ENCODE results near the gene ACOXL. TPM values are rescaled to one million over a fixed set of nuclear protein-coding genes. Genes with fewer than 3 reads are reported as not detected.

The ACOXL gene
- total RNA-seq, 5 donors from 2014 or later (not counting 1 experiment from before 2014, with no cell fraction given), result 0.10 TPM; not detected in 4

GRCh38 chr2:111037128-111037527 lies 304.8 kb downstream of the ACOXL start:
- ChIA-PET POLR2A (no interaction called here), CTCF (no interaction called here)
- no CpG with 5 or more reads among the region's 3 CpGs for WGBS (ENCODE audit: insufficient coverage)
- peaks cover 0 to 29% of the 10 kb centered on the region in 2 experiments for H3K27me3 ChIP-seq (replicated peaks in 1 of 2; ENCODE audit: control insufficient read depth in 2 of 2, extremely low read depth in 1 of 2, insufficient read depth in 2 of 2, low read length in 1 of 2)
- ATAC-seq (replicated peaks in 1 of 4), result no peak
- H3K27me3 Mint-ChIP-seq, result peaks cover 0 to 39% of the 10 kb centered on the region in 2 donors
- H3K4me1 ChIP-seq (ENCODE audit: control insufficient read depth in 1 of 2, extremely low read depth in 1 of 2, insufficient read depth in 2 of 2, low read length in 2 of 2), result peaks cover 0 to 9% of the 10 kb centered on the region in 2 experiments
- H3K36me3 Mint-ChIP-seq, result no peaks in the 10 kb centered on the region
- no peaks in the 10 kb centered on the region for H3K36me3 ChIP-seq (ENCODE audit: control insufficient read depth in 2 of 2, extremely low read depth in 1 of 2, insufficient read depth in 1 of 2, low read length in 1 of 2)
- DNase-seq, result no peak
- H3K27ac ChIP-seq (ENCODE audit: low read length), result no peak overlapping the region
- no peak overlapping the region for H3K4me3 Mint-ChIP-seq
- peaks cover 0 to 4% (median 2%) of the 10 kb centered on the region in 3 donors for H3K4me1 Mint-ChIP-seq
- H3K27ac Mint-ChIP-seq, result no peak overlapping the region
- H3K4me3 ChIP-seq (ENCODE audit: control insufficient read depth in 1 of 2, extremely low read depth in 1 of 2, low read length in 1 of 2), result no peak overlapping the region
- no peaks in the 10 kb centered on the region for H3K9me3 Mint-ChIP-seq
- no peaks in the 10 kb centered on the region for H3K9me3 ChIP-seq

- Histone ChIP-seq H3K4me3 (ENCODE audit: control insufficient read depth in 1 of 2, extremely low read depth in 1 of 2, low read length in 1 of 2) (no peak overlapping the region), H3K9me3 (no peaks in the 10 kb centered on the region), H3K4me1 (ENCODE audit: control insufficient read depth in 1 of 2, extremely low read depth in 1 of 2, insufficient read depth in 2 of 2, low read length in 2 of 2) (peaks cover 14 to 15% of the 10 kb centered on the region in 2 experiments), H3K36me3 (ENCODE audit: control insufficient read depth in 2 of 2, extremely low read depth in 1 of 2, insufficient read depth in 1 of 2, low read length in 1 of 2) (no peaks in the 10 kb centered on the region), H3K27me3 (replicated peaks in 1 of 2; ENCODE audit: control insufficient read depth in 2 of 2, extremely low read depth in 1 of 2, insufficient read depth in 2 of 2, low read length in 1 of 2) (peaks cover 0 to 32% of the 10 kb centered on the region in 2 experiments), H3K27ac (ENCODE audit: low read length) (no peak overlapping the region)
- no peak for ATAC-seq (replicated peaks in 1 of 4)
- DNase-seq, result no peak
- Mint-ChIP-seq H3K9me3 (no peaks in the 10 kb centered on the region), H3K36me3 (no peaks in the 10 kb centered on the region), H3K27ac (no peak overlapping the region), H3K27me3 (peaks cover 0 to 31% of the 10 kb centered on the region in 2 donors), H3K4me1 (peaks cover 9 to 17% (median 13%) of the 10 kb centered on the region in 3 donors), H3K4me3 (no peak overlapping the region)
- 77% methylated on average over 3 of the region's 5 CpGs for WGBS (ENCODE audit: insufficient coverage)
- ChIA-PET CTCF (no interaction called here), POLR2A (interaction anchor here in 1 of 2 donors (0.6 kb wide), 1 partner anchor 10 kb away, joined by 3 read pairs; no protein-coding TSS in a partner anchor)
These were observed 307.4 kb downstream of the ACOXL start for GRCh38 chr2:111039628-111040383.

- no peak overlapping the region for H3K4me3 Mint-ChIP-seq
- ChIA-PET POLR2A (no interaction called here), CTCF (no interaction called here)
- no peak for DNase-seq
- no peaks in the 10 kb centered on the region for H3K9me3 Mint-ChIP-seq
- no peaks in the 10 kb centered on the region for H3K36me3 ChIP-seq (ENCODE audit: control insufficient read depth in 2 of 2, extremely low read depth in 1 of 2, insufficient read depth in 1 of 2, low read length in 1 of 2)
- peaks cover 0 to 21% of the 10 kb centered on the region in 2 donors for H3K27me3 Mint-ChIP-seq
- peaks cover 14 to 19% of the 10 kb centered on the region in 2 experiments for H3K4me1 ChIP-seq (ENCODE audit: control insufficient read depth in 1 of 2, extremely low read depth in 1 of 2, insufficient read depth in 2 of 2, low read length in 2 of 2)
- H3K4me3 ChIP-seq (ENCODE audit: control insufficient read depth in 1 of 2, extremely low read depth in 1 of 2, low read length in 1 of 2), result no peak overlapping the region
- no peaks in the 10 kb centered on the region for H3K36me3 Mint-ChIP-seq
- H3K4me1 Mint-ChIP-seq, result peaks cover 11 to 17% (median 13%) of the 10 kb centered on the region in 3 donors
- H3K27ac Mint-ChIP-seq, result no peak overlapping the region
- H3K27ac ChIP-seq (ENCODE audit: low read length), result no peak overlapping the region
- no peak for ATAC-seq (replicated peaks in 1 of 4)
- H3K9me3 ChIP-seq, result no peaks in the 10 kb centered on the region
- WGBS (ENCODE audit: insufficient coverage), result 88% methylated on average over 10 of the region's 12 CpGs
- peaks cover 0 to 25% of the 10 kb centered on the region in 2 experiments for H3K27me3 ChIP-seq (replicated peaks in 1 of 2; ENCODE audit: control insufficient read depth in 2 of 2, extremely low read depth in 1 of 2, insufficient read depth in 2 of 2, low read length in 1 of 2)
These were observed 309.2 kb downstream of the ACOXL start for GRCh38 chr2:111041398-111042202.

- DNase-seq (no peak), ATAC-seq (replicated peaks in 1 of 4) (no peak)
- ChIA-PET CTCF (no interaction called here), POLR2A (no interaction called here)
- Histone ChIP-seq H3K4me1 (ENCODE audit: control insufficient read depth in 1 of 2, extremely low read depth in 1 of 2, insufficient read depth in 2 of 2, low read length in 2 of 2) (peaks cover 14 to 19% of the 10 kb centered on the region in 2 experiments), H3K9me3 (no peaks in the 10 kb centered on the region), H3K4me3 (ENCODE audit: control insufficient read depth in 1 of 2, extremely low read depth in 1 of 2, low read length in 1 of 2) (no peak overlapping the region), H3K27me3 (replicated peaks in 1 of 2; ENCODE audit: control insufficient read depth in 2 of 2, extremely low read depth in 1 of 2, insufficient read depth in 2 of 2, low read length in 1 of 2) (peaks cover 0 to 25% of the 10 kb centered on the region in 2 experiments), H3K27ac (ENCODE audit: low read length) (no peak overlapping the region), H3K36me3 (ENCODE audit: control insufficient read depth in 2 of 2, extremely low read depth in 1 of 2, insufficient read depth in 1 of 2, low read length in 1 of 2) (no peaks in the 10 kb centered on the region)
- H3K4me1 Mint-ChIP-seq, result peaks cover 10 to 17% (median 11%) of the 10 kb centered on the region in 3 donors
- peak overlapping the region in 1 of 3 donors; percentile 26 for H3K4me3 Mint-ChIP-seq
- H3K9me3 Mint-ChIP-seq, result no peaks in the 10 kb centered on the region
- H3K27ac Mint-ChIP-seq, result no peak overlapping the region
- H3K36me3 Mint-ChIP-seq, result no peaks in the 10 kb centered on the region
- H3K27me3 Mint-ChIP-seq, result peaks cover 0 to 15% of the 10 kb centered on the region in 2 donors
- 89% methylated on average over 5 of the region's 6 CpGs for WGBS (ENCODE audit: insufficient coverage)
These were observed 309.9 kb downstream of the ACOXL start for GRCh38 chr2:111042261-111042660.

GRCh38 chr2:111042772-111043771 lies 310.7 kb downstream of the ACOXL start:
- ChIA-PET POLR2A (no interaction called here), CTCF (no interaction called here)
- no peak overlapping the region for H3K27ac ChIP-seq (ENCODE audit: low read length)
- Mint-ChIP-seq H3K9me3 (no peaks in the 10 kb centered on the region), H3K4me1 (peaks cover 10 to 17% (median 11%) of the 10 kb centered on the region in 3 donors), H3K27ac (no peak overlapping the region), H3K27me3 (peaks cover 0 to 15% of the 10 kb centered on the region in 2 donors), H3K36me3 (no peaks in the 10 kb centered on the region), H3K4me3 (peak overlapping the region in 1 of 3 donors; percentile 26)
- no peaks in the 10 kb centered on the region for H3K9me3 ChIP-seq
- peak in 3 of 4 experiments; percentile 10 to 61 (median 27) for ATAC-seq (replicated peaks in 1 of 4)
- DNase-seq, result peak in 1 of 35 experiments; percentile 14
- WGBS (ENCODE audit: insufficient coverage), result 58% methylated on average over 15 of the region's 20 CpGs
- H3K4me3 ChIP-seq (ENCODE audit: control insufficient read depth in 1 of 2, extremely low read depth in 1 of 2, low read length in 1 of 2), result no peak overlapping the region
- peaks cover 14 to 18% of the 10 kb centered on the region in 2 experiments for H3K4me1 ChIP-seq (ENCODE audit: control insufficient read depth in 1 of 2, extremely low read depth in 1 of 2, insufficient read depth in 2 of 2, low read length in 2 of 2)
- H3K27me3 ChIP-seq (replicated peaks in 1 of 2; ENCODE audit: control insufficient read depth in 2 of 2, extremely low read depth in 1 of 2, insufficient read depth in 2 of 2, low read length in 1 of 2), result peaks cover 0 to 25% of the 10 kb centered on the region in 2 experiments
- H3K36me3 ChIP-seq (ENCODE audit: control insufficient read depth in 2 of 2, extremely low read depth in 1 of 2, insufficient read depth in 1 of 2, low read length in 1 of 2), result no peaks in the 10 kb centered on the region
